Activated CD8-positive, alpha-beta T cell treated with anti-CD3 and anti-CD28 coated beads for 36 hours (primary cell): ENCODE measurements around the gene CDK11A. TPM values are rescaled to one million over a fixed set of nuclear protein-coding genes. Genes with fewer than 3 reads are reported as not detected.
"Not testable (repeated sequence)": the region's sequence is repeated elsewhere in the genome, so short reads cannot be mapped to it uniquely, and the experiment has no call there.

Source experiments
- ATAC-seq: fragments of 200-7000 bp; cut with Tn5 transposase; one replicate; pipeline ENCODE4 v1.10.0; 2021; ENCODE audit warnings: mild to moderate bottlenecking, moderate library complexity
- CTCF ChIA-PET: fragments of 350-600 bp; sonication (Branson Sonifier 250); formaldehyde crosslinking; loops from one replicate; lab custom pipeline; 2021; ENCODE audit warnings: antibody characterized with exemption; lab: Charles Lee
- POLR2A ChIA-PET: fragments of 350-600 bp; sonication (Branson Sonifier 250); formaldehyde crosslinking; loops from one replicate; lab custom pipeline; 2021; ENCODE audit warnings: antibody characterized with exemption; lab: Charles Lee
- DNase-seq: peaks from one replicate; pipeline ENCODE4 v3.0.0-alpha.2; 2020
- H3K27ac Mint-ChIP-seq: one replicate; pipeline ENCODE4 v1.8.0; 2021; ENCODE audit warnings: mild to moderate bottlenecking, mixed read lengths
- H3K27me3 Mint-ChIP-seq: one replicate; pipeline ENCODE4 v1.8.0; 2021; ENCODE audit warnings: mixed read lengths
- H3K36me3 Mint-ChIP-seq: one replicate; pipeline ENCODE4 v1.8.0; 2021; ENCODE audit warnings: low read depth, mixed read lengths
- H3K4me1 Mint-ChIP-seq: one replicate; pipeline ENCODE4 v1.8.0; 2021; ENCODE audit warnings: low read depth, mixed read lengths
- H3K4me3 Mint-ChIP-seq: one replicate; pipeline ENCODE4 v1.8.0; 2021; ENCODE audit warnings: mild to moderate bottlenecking, moderate library complexity, mixed read lengths
- H3K9me3 Mint-ChIP-seq: one replicate; pipeline ENCODE4 v1.8.0; 2021; ENCODE audit warnings: mixed read lengths
- CTCF ChIP-seq: fragments of 200-600 bp; IDR thresholded peaks from one replicate; pipeline ENCODE4 v1.8.0; 2022; ENCODE audit warnings: antibody characterized with exemption, mild to moderate bottlenecking
- intact Hi-C: fragments of 100-400 bp; cut with micrococcal nuclease; formaldehyde crosslinking; loops from one replicate; pipeline ENCODE4 v1.10.0; 2022
- total RNA-seq, 2 experiments: library from RNA; stranded (reverse); gene quantifications; one replicate each; pipeline ENCODE4 v1.2.3, GENCODE V29; 2021

CDK11A gene
- total RNA-seq, 2 experiments from 2014 or later: 64.8 to 70.6 TPM

- Mint-ChIP-seq H3K27ac (no peak overlapping the region), H3K36me3 (peaks cover 8% of the 10 kb centered on the region), H3K9me3 (no peaks in the 10 kb centered on the region), H3K4me3 (no peak overlapping the region), H3K27me3 (no peaks in the 10 kb centered on the region), H3K4me1 (peaks cover 2% of the 10 kb centered on the region)
- intact Hi-C loops: no loop called here
- CTCF ChIA-PET: interaction anchor here (1.3 to 2.9 kb wide), 4 partner anchors 12 to 63 kb away, joined by 4 to 22 read pairs (median 8); no protein-coding TSS in a partner anchor
- ATAC-seq: no peak
- POLR2A ChIA-PET: interaction anchor here (1.1 kb wide), 1 partner anchor 12 kb away, joined by 3 read pairs; no protein-coding TSS in a partner anchor
- DNase-seq: no peak
- no peak for TF ChIP-seq CTCF
Measured at GRCh38 chr1:1666526-1666925, 57.6 kb downstream of the CDK11A start.

- peaks cover 2% of the 10 kb centered on the region for H3K4me1 Mint-ChIP-seq
- no peaks in the 10 kb centered on the region for H3K9me3 Mint-ChIP-seq
- ChIA-PET CTCF (interaction anchor here (0.6 to 2.9 kb wide), 5 partner anchors 13 to 227 kb away, joined by 4 to 22 read pairs (median 5); no protein-coding TSS in a partner anchor), POLR2A (interaction anchor here (1.1 kb wide), 1 partner anchor 13 kb away, joined by 3 read pairs; no protein-coding TSS in a partner anchor)
- intact Hi-C loops: no loop called here
- H3K36me3 Mint-ChIP-seq: peaks cover 8% of the 10 kb centered on the region
- no peak overlapping the region for H3K4me3 Mint-ChIP-seq
- no peaks in the 10 kb centered on the region for H3K27me3 Mint-ChIP-seq
- DNase-seq (peak; percentile 47), ATAC-seq (no peak)
- peak; percentile 68 for TF ChIP-seq CTCF
- H3K27ac Mint-ChIP-seq: no peak overlapping the region
Measured at GRCh38 chr1:1665815-1666251, 58.3 kb downstream of the CDK11A start.

GRCh38 chr1:1664941-1665814 is 59.0 kb downstream of the CDK11A start:
- ChIA-PET POLR2A (interaction anchor here (1.1 kb wide), 1 partner anchor 14 kb away, joined by 3 read pairs; no protein-coding TSS in a partner anchor), CTCF (interaction anchor here (0.6 to 2.9 kb wide), 6 partner anchors 14 to 226 kb away, joined by 3 to 22 read pairs (median 4); no protein-coding TSS in a partner anchor)
- no peak overlapping the region for H3K27ac Mint-ChIP-seq
- intact Hi-C loops: no loop called here
- ATAC-seq (no peak), DNase-seq (no peak)
- peaks cover 2% of the 10 kb centered on the region for H3K4me1 Mint-ChIP-seq
- no peak overlapping the region for H3K4me3 Mint-ChIP-seq
- H3K36me3 Mint-ChIP-seq: peaks cover 8% of the 10 kb centered on the region
- no peak for TF ChIP-seq CTCF
- H3K9me3 Mint-ChIP-seq: no peaks in the 10 kb centered on the region
- no peaks in the 10 kb centered on the region for H3K27me3 Mint-ChIP-seq

GRCh38 chr1:1664318-1664717 is 59.8 kb downstream of the CDK11A start:
- H3K27me3 Mint-ChIP-seq, H3K9me3 Mint-ChIP-seq, H3K4me1 Mint-ChIP-seq, H3K4me3 Mint-ChIP-seq, POLR2A ChIA-PET, CTCF ChIA-PET, H3K27ac Mint-ChIP-seq, intact Hi-C loops, DNase-seq, H3K36me3 Mint-ChIP-seq, ATAC-seq: not testable (repeated sequence)

- CTCF ChIA-PET, H3K4me3 Mint-ChIP-seq, H3K27ac Mint-ChIP-seq, H3K36me3 Mint-ChIP-seq, H3K4me1 Mint-ChIP-seq, ATAC-seq, H3K27me3 Mint-ChIP-seq, POLR2A ChIA-PET, H3K9me3 Mint-ChIP-seq, intact Hi-C loops, DNase-seq: not testable (repeated sequence)
Measured at GRCh38 chr1:1662830-1663560, 61.2 kb downstream of the CDK11A start.

- H3K27ac Mint-ChIP-seq, H3K4me1 Mint-ChIP-seq, H3K27me3 Mint-ChIP-seq, H3K4me3 Mint-ChIP-seq, DNase-seq, H3K36me3 Mint-ChIP-seq, H3K9me3 Mint-ChIP-seq, CTCF ChIA-PET, POLR2A ChIA-PET, ATAC-seq, intact Hi-C loops: not testable (repeated sequence)
Measured at GRCh38 chr1:1662392-1662791, 61.8 kb downstream of the CDK11A start.
